ENCODE results near the gene C17orf50. TPM values are rescaled to one million over a fixed set of nuclear protein-coding genes. Genes with fewer than 3 reads are reported as not detected.
A peak's percentile ranks its signal among the peaks of the same experiment; 100 is the strongest.

C17orf50 gene
- total and polyA plus RNA-seq, 2 of the 13 experiments (the other 11 are each of a cell fraction or from before 2014, with no cell fraction given), result not detected

- peak; percentile 10; the same call in 1 of the 2 replicates for TF ChIP-seq TFDP2 (CRISPR knock-in tag; IDR thresholded peaks at IDR 0.05)
- peak; percentile 56 for TF ChIP-seq NRL (CRISPR knock-in tag; IDR thresholded peaks at IDR 0.05; ENCODE audit: borderline replicate concordance)
- no peak for TF ChIP-seq CEBPG (CRISPR knock-in tag; IDR thresholded peaks at IDR 0.05)
- TF ChIP-seq, protein P1, sequence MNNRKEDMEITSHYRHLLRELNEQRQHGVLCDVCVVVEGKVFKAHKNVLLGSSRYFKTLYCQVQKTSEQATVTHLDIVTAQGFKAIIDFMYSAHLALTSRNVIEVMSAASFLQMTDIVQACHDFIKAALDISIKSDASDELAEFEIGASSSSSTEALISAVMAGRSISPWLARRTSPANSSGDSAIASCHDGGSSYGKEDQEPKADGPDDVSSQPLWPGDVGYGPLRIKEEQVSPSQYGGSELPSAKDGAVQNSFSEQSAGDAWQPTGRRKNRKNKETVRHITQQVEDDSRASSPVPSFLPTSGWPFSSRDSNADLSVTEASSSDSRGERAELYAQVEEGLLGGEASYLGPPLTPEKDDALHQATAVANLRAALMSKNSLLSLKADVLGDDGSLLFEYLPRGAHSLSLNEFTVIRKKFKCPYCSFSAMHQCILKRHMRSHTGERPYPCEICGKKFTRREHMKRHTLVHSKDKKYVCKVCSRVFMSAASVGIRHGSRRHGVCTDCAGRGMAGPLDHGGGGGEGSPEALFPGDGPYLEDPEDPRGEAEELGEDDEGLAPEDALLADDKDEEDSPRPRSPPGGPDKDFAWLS (CRISPR knock-in tag; IDR thresholded peaks at IDR 0.05; ENCODE audit: borderline replicate concordance), result no peak
- no peak for TF ChIP-seq RAD51 (IDR thresholded peaks at IDR 0.05; ENCODE audit: borderline replicate concordance)
- no peak for TF ChIP-seq JARID2 (CRISPR knock-in tag; IDR thresholded peaks at IDR 0.05; ENCODE audit: insufficient replicate concordance)
- TF ChIP-seq ZNF205 (CRISPR knock-in tag; IDR thresholded peaks at IDR 0.05), result 0 out of 2 replicates have a peak, but pooled peaks have one; percentile 16
- TF ChIP-seq PRDM10 (CRISPR knock-in tag; IDR thresholded peaks at IDR 0.05; ENCODE audit: low read depth), result no peak
- TF ChIP-seq KDM5B (CRISPR knock-in tag; IDR thresholded peaks at IDR 0.05; ENCODE audit: borderline replicate concordance), result no peak
- no peak for TF ChIP-seq PREB (CRISPR knock-in tag; IDR thresholded peaks at IDR 0.05)
- TF ChIP-seq NFATC3 (CRISPR knock-in tag; IDR thresholded peaks at IDR 0.05), result no peak
- TF ChIP-seq ZNF333 (CRISPR knock-in tag; IDR thresholded peaks at IDR 0.05; ENCODE audit: borderline replicate concordance), result no peak
- peak; percentile 26; the same call in 1 of the 2 replicates for TF ChIP-seq SALL1 (CRISPR knock-in tag; IDR thresholded peaks at IDR 0.05)
- no peak for TF ChIP-seq ZFP62 (CRISPR knock-in tag; IDR thresholded peaks at IDR 0.05)
- TF ChIP-seq ZNF850 (CRISPR knock-in tag; conservative IDR thresholded peaks at IDR 0.05), result no peak
- no peak for TF ChIP-seq ZNF251 (CRISPR knock-in tag; IDR thresholded peaks at IDR 0.05)
These were observed 28.5 kb upstream of the C17orf50 start (continued) for GRCh38 chr17:35731917-35732805.
